ENCODE data around the gene UBAC1. TPM values are rescaled to one million over a fixed set of nuclear protein-coding genes. Genes with fewer than 3 reads are reported as not detected.

UBAC1 gene
- total and polyA plus RNA-seq, 4 donors, result 33.8 to 68.9 (median 61.7) TPM

DNA sequence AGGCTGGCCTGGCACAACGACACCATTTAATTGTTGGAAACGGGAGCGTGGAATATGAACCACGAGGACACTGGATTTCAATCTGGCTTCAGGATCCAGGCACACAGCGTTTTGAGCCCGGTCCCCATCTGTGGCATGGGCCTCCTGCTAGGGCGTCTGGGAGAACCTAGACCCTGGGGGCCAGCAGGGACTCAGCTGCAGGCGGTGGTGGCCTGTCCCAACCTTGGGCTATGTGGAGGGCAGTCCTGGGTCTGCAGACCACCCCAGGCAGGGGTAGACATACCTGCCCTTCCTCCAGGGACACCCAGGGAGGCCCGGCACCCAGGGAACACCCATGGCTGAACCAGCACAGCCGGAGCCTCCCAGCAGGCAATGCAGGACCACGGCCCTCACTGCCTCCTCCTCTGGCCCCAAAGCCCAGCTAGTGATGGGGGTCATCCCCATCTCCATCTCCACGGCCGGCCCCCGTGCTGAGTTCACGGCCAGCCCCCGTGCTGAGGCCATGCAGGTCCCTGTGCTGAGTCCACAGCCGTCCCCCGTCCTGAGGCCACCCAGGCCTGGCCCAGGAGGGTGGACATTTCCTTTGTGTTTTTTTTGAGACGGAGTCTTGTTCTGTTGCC is 18.5 kb upstream of the UBAC1 start:
- DNase-seq (ENCODE audit: low read depth in 4 of 6, low spot score in 6 of 6), result no peak
- WGBS (ENCODE audit: insufficient coverage), result 64% methylated on average over 19 of the region's 19 CpGs
- H3K4me1 ChIP-seq (ENCODE audit: control insufficient read depth, insufficient read depth, low read length), result peaks cover 63% of the 10 kb centered on the region
- no peaks in the 10 kb centered on the region for H3K9me3 ChIP-seq (ENCODE audit: control insufficient read depth, insufficient read depth, low read length)
- no peaks in the 10 kb centered on the region for H3K36me3 ChIP-seq (ENCODE audit: control insufficient read depth, insufficient read depth, low read length)
- H3K4me3 ChIP-seq (ENCODE audit: low read depth, low read length), result no peak overlapping the region
- no peak overlapping the region for H3K27ac ChIP-seq (ENCODE audit: low read depth, low read length)
- no peaks in the 10 kb centered on the region for H3K27me3 ChIP-seq (ENCODE audit: control insufficient read depth, insufficient read depth, low read length)

DNA sequence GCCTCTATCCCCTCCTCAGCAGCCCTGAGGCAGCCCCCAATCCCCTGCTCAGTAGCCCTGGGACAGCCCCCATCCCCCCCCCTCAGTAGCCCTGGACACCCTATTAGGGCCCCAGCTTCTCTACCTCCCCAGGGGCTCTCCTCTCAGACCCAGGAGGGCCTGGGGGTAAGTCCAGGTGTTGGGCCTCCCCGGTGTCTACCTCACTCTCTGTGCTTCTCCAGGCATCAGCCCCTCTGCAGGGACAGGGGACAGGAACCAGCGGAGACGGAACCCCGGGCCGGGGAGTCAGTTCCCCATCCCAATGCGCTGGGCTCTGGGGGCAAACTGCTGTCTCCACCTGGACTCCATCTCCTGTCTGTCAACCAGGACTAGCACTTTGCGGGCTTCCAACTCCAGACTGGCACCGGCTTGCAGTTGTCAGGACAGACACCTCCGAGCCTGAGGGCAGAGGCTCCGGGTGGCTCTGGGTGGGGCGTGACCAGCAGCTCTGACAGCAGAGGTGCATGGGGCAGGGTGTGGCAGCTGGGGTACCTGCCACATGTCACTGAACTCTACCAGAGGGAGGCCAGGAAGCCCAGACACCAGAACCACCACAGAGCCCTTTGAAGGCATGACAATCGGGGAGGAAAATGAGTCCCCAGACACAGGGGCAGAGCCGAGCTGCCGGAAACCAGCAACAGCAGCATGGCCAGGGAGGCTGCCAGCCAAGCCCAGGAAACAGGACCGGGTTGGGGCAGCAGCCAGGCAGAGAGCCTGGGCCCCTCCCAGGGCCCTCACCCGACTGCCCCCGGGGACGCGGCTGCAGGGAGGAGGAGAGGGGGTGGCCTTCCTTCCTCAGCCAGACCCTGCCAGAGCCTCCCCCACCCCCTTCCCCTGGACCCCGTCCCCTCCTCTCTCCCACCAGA is 17.7 kb upstream of the UBAC1 start:
- WGBS (ENCODE audit: insufficient coverage), result 54% methylated on average over 14 of the region's 20 CpGs
- H3K27me3 ChIP-seq (ENCODE audit: control insufficient read depth, insufficient read depth, low read length), result no peaks in the 10 kb centered on the region
- no peak overlapping the region for H3K4me3 ChIP-seq (ENCODE audit: low read depth, low read length)
- DNase-seq (ENCODE audit: low read depth in 4 of 6, low spot score in 6 of 6), result peak in 2 of 6 donors; percentile 64 to 72
- no peaks in the 10 kb centered on the region for H3K9me3 ChIP-seq (ENCODE audit: control insufficient read depth, insufficient read depth, low read length)
- H3K36me3 ChIP-seq (ENCODE audit: control insufficient read depth, insufficient read depth, low read length), result no peaks in the 10 kb centered on the region
- H3K27ac ChIP-seq (ENCODE audit: low read depth, low read length), result peak overlapping the region; percentile 33
- peaks cover 56% of the 10 kb centered on the region for H3K4me1 ChIP-seq (ENCODE audit: control insufficient read depth, insufficient read depth, low read length)

DNA sequence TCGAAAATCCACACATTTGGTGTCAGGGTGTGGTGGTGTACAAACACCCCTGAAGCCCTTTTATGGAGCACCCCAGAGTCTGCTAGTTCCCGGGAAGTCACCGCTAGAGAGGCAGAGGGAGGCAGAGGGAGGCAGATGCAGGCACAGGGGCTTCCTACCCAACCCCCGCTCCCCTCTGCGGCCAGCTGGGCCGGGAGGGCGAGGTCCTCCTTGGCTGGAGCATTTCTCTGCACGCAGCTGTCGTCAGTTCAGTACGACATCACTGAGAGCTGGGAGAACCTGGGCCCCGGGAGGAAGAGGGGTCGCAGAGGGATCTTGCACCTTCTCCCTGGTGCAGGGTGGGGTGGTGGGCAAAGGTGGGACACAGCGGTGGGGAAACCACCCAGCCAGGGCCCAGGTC is 15.8 kb upstream of the UBAC1 start:
- no peak overlapping the region for H3K4me3 ChIP-seq (ENCODE audit: low read depth, low read length)
- DNase-seq (ENCODE audit: low read depth in 4 of 6, low spot score in 6 of 6), result no peak
- no peak overlapping the region for H3K27ac ChIP-seq (ENCODE audit: low read depth, low read length)
- H3K9me3 ChIP-seq (ENCODE audit: control insufficient read depth, insufficient read depth, low read length), result no peaks in the 10 kb centered on the region
- no peaks in the 10 kb centered on the region for H3K27me3 ChIP-seq (ENCODE audit: control insufficient read depth, insufficient read depth, low read length)
- no peaks in the 10 kb centered on the region for H3K36me3 ChIP-seq (ENCODE audit: control insufficient read depth, insufficient read depth, low read length)
- 45% methylated on average over 13 of the region's 13 CpGs for WGBS (ENCODE audit: insufficient coverage)
- peaks cover 42% of the 10 kb centered on the region for H3K4me1 ChIP-seq (ENCODE audit: control insufficient read depth, insufficient read depth, low read length)

DNA sequence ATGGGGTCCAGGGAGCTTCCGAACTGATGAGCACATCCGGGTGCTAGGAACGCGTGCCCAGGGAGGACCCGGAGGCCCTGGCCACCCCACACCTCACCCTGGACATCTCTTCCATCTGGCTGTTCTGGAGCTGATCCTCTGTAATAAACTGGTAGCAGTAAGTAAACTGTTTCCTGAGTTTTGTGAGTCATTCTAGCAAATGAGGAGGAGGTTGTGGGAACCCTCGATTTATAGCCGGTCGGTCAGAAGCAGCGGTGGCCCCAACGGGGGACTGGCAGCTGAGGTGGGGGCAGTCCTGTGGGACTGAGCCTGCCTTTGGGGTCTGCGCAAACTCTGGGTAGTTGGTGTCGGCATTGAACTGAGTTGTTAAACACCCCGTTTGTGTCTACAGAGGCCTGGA is 15.4 kb upstream of the UBAC1 start:
- no peak overlapping the region for H3K27ac ChIP-seq (ENCODE audit: low read depth, low read length)
- WGBS (ENCODE audit: insufficient coverage), result 62% methylated on average over 8 of the region's 13 CpGs
- H3K27me3 ChIP-seq (ENCODE audit: control insufficient read depth, insufficient read depth, low read length), result no peaks in the 10 kb centered on the region

DNA sequence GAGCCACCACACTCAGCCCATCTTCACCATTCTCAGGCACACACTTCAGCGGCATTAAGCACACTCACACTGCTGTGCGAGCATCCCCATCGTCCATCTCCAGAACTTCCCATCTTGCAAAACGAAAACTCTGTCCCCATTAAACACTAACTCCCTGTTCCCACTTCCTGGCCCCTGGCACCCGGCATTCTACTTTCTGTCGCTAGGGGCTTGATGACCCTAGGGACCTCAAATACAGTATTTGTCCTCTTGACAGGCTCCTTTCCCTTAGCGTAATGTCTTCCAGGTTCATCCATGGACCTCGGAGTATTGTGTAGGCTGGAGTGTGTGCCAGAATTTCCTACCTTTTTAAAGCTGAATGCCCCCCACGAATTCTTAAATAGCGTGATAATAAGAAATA is 14.7 kb upstream of the UBAC1 start:
- WGBS (ENCODE audit: insufficient coverage), result 82% methylated on average over 5 of the region's 10 CpGs
- no peak for DNase-seq (ENCODE audit: low read depth in 4 of 6, low spot score in 6 of 6)
- no peaks in the 10 kb centered on the region for H3K27me3 ChIP-seq (ENCODE audit: control insufficient read depth, insufficient read depth, low read length)
- H3K36me3 ChIP-seq (ENCODE audit: control insufficient read depth, insufficient read depth, low read length), result no peaks in the 10 kb centered on the region
- no peak overlapping the region for H3K27ac ChIP-seq (ENCODE audit: low read depth, low read length)
- peaks cover 43% of the 10 kb centered on the region for H3K4me1 ChIP-seq (ENCODE audit: control insufficient read depth, insufficient read depth, low read length)
- no peak overlapping the region for H3K4me3 ChIP-seq (ENCODE audit: low read depth, low read length)
- no peaks in the 10 kb centered on the region for H3K9me3 ChIP-seq (ENCODE audit: control insufficient read depth, insufficient read depth, low read length)

More for the DNA sequence above, 15.4 kb upstream of the UBAC1 start:
- H3K36me3 ChIP-seq (ENCODE audit: control insufficient read depth, insufficient read depth, low read length), result no peaks in the 10 kb centered on the region
- no peaks in the 10 kb centered on the region for H3K9me3 ChIP-seq (ENCODE audit: control insufficient read depth, insufficient read depth, low read length)
- peaks cover 46% of the 10 kb centered on the region for H3K4me1 ChIP-seq (ENCODE audit: control insufficient read depth, insufficient read depth, low read length)
- H3K4me3 ChIP-seq (ENCODE audit: low read depth, low read length), result no peak overlapping the region
- DNase-seq (ENCODE audit: low read depth in 4 of 6, low spot score in 6 of 6), result no peak

DNA sequence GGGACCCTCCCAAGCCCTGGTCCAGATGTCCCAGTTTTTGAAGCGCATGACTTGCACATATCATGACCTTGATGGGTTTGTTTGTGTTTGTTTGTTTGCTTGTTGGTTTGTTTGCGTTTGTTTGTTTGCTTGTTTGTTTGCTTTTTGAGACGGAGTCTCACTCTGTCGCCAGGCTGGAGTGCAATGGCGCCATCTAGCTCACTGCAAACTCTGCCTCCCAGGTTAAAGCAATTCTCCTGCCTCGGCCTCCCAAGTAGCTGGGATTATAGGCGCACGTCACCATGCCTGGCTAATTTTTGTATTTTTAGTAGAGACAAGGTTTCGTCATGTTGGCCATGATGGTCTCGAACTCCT is 13.0 kb upstream of the UBAC1 start:
- Histone ChIP-seq H3K9me3 (ENCODE audit: control insufficient read depth, insufficient read depth, low read length) (no peaks in the 10 kb centered on the region), H3K27me3 (ENCODE audit: control insufficient read depth, insufficient read depth, low read length) (no peaks in the 10 kb centered on the region), H3K36me3 (ENCODE audit: control insufficient read depth, insufficient read depth, low read length) (no peaks in the 10 kb centered on the region), H3K4me1 (ENCODE audit: control insufficient read depth, insufficient read depth, low read length) (peaks cover 33% of the 10 kb centered on the region), H3K27ac (ENCODE audit: low read depth, low read length) (no peak overlapping the region), H3K4me3 (ENCODE audit: low read depth, low read length) (no peak overlapping the region)
- WGBS (ENCODE audit: insufficient coverage), result 55% methylated on average over 4 of the region's 10 CpGs
- no peak for DNase-seq (ENCODE audit: low read depth in 4 of 6, low spot score in 6 of 6)

DNA sequence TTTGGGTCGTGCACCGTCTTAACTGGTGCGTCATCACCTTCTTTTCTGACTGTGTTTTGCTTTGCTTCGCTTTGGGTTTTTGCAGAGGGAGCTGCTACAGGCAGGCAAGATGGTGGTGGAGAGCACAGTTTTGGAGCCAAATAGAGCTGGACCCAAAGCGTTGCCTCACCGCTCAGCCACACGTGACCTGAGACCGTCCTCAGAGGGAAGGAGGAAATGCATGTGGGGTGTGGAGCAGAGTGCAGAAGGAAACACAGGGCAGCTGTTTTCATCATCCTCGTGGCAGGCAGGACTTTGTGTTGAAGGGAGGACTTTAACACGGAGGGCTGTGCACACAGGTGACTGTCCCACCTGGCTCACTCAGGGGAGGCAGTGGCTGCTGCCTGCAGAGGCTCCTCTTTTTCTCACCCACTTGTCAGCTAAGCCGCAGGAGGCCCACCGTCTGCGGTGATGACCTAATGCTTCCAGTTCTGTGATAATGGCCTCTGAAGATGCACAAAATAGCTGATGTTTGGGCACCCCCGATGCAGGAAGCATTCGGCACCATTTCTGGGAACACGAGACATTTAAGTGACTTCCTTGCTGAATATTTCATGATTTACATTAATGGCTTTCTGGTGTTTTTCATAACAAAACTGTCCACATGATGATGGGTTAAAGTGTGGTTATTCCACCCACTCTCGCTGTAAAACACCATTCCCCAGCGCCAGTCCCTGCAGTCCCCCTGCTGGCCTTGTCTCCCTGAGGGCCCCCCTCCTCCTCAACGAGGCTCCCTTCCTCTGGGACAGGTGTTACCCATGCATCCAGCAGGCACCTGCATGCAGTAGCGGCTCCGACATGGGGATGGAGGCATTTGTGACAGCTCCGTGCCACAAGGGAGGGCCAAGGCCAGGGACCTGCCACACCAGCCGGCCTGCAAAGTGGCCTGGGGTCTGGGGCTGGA is 12.4 kb upstream of the UBAC1 start:
- Histone ChIP-seq H3K27me3 (ENCODE audit: control insufficient read depth, insufficient read depth, low read length) (no peaks in the 10 kb centered on the region), H3K36me3 (ENCODE audit: control insufficient read depth, insufficient read depth, low read length) (no peaks in the 10 kb centered on the region), H3K4me3 (ENCODE audit: low read depth, low read length) (no peak overlapping the region), H3K27ac (ENCODE audit: low read depth, low read length) (no peak overlapping the region), H3K9me3 (ENCODE audit: control insufficient read depth, insufficient read depth, low read length) (no peaks in the 10 kb centered on the region), H3K4me1 (ENCODE audit: control insufficient read depth, insufficient read depth, low read length) (peaks cover 30% of the 10 kb centered on the region)
- WGBS (ENCODE audit: insufficient coverage), result 67% methylated on average over 18 of the region's 23 CpGs
- no peak for DNase-seq (ENCODE audit: low read depth in 4 of 6, low spot score in 6 of 6)

DNA sequence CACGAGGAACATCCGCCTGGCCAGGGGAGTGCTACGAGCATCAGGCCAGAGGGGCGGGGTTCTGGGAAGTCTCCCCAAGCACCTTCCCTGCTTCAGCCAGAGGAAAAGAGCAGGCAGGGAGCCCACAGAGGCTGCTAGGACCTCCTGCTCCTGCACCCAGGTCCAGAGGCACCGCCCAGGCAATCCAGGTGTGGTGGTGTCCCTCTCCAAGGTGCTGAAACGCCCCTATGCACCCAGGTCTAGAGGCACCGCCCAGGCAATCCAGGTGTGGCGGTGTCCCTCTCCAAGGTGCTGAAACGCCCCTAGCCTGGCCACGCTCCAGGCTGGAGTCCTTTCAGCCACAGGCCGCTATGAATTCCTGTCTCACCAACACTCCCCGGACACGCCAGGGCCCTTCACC is 10.7 kb upstream of the UBAC1 start:
- Histone ChIP-seq H3K4me1 (ENCODE audit: control insufficient read depth, insufficient read depth, low read length) (peaks cover 35% of the 10 kb centered on the region), H3K36me3 (ENCODE audit: control insufficient read depth, insufficient read depth, low read length) (no peaks in the 10 kb centered on the region), H3K27me3 (ENCODE audit: control insufficient read depth, insufficient read depth, low read length) (no peaks in the 10 kb centered on the region), H3K9me3 (ENCODE audit: control insufficient read depth, insufficient read depth, low read length) (no peaks in the 10 kb centered on the region), H3K4me3 (ENCODE audit: low read depth, low read length) (no peak overlapping the region), H3K27ac (ENCODE audit: low read depth, low read length) (no peak overlapping the region)
- no peak for DNase-seq (ENCODE audit: low read depth in 4 of 6, low spot score in 6 of 6)
- WGBS (ENCODE audit: insufficient coverage), result 34% methylated on average over 10 of the region's 13 CpGs

DNA sequence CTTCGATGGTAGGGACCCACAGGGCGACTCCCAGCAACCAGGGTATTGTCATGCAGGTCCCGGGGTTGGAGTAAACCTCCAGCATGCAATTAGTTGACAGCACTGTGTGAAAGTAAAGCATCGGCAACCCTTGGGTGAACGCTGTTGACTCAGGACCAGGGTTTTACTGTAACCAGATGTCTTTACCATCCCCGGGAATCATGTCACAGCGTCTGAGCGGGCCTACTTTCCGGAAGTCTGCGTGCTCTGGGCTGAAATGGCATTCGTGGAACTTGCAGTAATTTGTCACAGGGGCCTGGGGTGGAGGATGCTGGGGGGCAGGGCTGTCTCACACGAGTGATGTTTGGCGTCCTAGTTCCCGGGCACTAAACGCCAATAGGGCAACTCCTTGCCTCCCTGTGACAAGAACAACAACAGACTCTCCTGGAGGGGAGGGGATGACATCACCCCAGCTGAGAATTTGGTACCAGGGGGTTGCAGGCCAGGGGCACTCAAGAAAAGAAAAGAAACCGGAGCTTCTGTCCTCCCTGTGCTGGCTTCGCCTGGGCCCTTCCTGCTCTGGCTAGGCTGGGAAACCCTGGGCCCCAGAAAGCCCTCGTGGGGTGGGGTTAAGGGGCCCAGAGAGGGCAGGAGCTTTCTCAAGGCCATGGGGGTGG is 10.1 kb upstream of the UBAC1 start:
- no peaks in the 10 kb centered on the region for H3K27me3 ChIP-seq (ENCODE audit: control insufficient read depth, insufficient read depth, low read length)
- peak in 1 of 6 donors; percentile 29 for DNase-seq (ENCODE audit: low read depth in 4 of 6, low spot score in 6 of 6)
- 44% methylated on average over 15 of the region's 18 CpGs for WGBS (ENCODE audit: insufficient coverage)
- H3K4me3 ChIP-seq (ENCODE audit: low read depth, low read length), result no peak overlapping the region
- H3K36me3 ChIP-seq (ENCODE audit: control insufficient read depth, insufficient read depth, low read length), result no peaks in the 10 kb centered on the region
- H3K27ac ChIP-seq (ENCODE audit: low read depth, low read length), result no peak overlapping the region
- H3K9me3 ChIP-seq (ENCODE audit: control insufficient read depth, insufficient read depth, low read length), result no peaks in the 10 kb centered on the region
- peaks cover 31% of the 10 kb centered on the region for H3K4me1 ChIP-seq (ENCODE audit: control insufficient read depth, insufficient read depth, low read length)
